SK-N-SH (cell line): ENCODE results near the gene PRR15.

Experiments
- RXRA ChIP-seq: IDR thresholded peaks from 2 replicates; pipeline ENCODE4 v1.4.0; 2012; ENCODE audit warnings: low read depth, mild to moderate bottlenecking, borderline replicate concordance
- USF2 ChIP-seq: fragments of 150-350 bp; IDR thresholded peaks from 2 replicates; pipeline ENCODE4 v1.6.1; 2017; ENCODE audit warnings: antibody characterized with exemption, low read length, low read depth, borderline replicate concordance

- TF ChIP-seq RXRA (no peak), USF2 (no peak)
These were observed 1.0 kb downstream of the PRR15 start for GRCh38 chr7:29564496-29565223.
